ENCODE measurements around the gene GRK4. TPM values are rescaled to one million over a fixed set of nuclear protein-coding genes. Genes with fewer than 3 reads are reported as not detected.

GRK4 gene
- total RNA-seq, 1 donor from 2014 or later = 1.3 TPM

DNA sequence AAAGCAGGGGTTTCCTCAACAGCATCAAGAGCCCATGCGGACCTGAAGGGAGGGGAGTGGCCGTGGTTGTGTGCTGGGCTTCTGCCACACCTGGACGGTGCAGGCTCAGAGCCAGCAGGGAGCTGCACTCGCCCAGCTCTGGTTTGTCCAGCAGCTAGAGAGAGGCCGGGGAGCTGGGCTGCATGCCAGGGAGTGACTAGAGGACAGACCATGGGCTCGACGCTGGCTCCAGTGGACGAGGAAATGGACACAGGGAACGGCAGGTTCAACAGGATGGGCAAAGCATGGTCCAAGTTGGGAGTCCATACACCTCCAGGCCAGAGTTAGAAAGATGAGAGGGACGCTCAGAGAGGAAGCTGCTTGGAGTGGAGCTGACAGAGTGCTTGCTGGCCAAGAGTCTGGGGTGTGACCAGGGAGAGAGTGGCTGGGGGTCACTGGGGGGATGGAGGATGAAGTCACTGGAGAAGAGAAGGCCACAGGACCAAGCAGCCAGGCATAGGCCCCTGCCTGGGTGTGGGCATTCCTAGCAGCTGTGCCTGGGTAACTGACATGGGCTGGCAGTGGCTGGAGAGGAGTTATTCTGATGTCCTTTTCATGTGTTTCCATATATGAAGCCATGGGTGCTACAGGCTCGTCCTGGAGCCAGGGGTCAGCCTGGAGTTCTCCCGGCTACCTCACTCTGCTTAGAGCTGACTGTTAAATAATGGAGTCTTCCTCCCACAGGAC lies 68.1 kb downstream of the GRK4 start:
- TF ChIP-seq, protein P1, sequence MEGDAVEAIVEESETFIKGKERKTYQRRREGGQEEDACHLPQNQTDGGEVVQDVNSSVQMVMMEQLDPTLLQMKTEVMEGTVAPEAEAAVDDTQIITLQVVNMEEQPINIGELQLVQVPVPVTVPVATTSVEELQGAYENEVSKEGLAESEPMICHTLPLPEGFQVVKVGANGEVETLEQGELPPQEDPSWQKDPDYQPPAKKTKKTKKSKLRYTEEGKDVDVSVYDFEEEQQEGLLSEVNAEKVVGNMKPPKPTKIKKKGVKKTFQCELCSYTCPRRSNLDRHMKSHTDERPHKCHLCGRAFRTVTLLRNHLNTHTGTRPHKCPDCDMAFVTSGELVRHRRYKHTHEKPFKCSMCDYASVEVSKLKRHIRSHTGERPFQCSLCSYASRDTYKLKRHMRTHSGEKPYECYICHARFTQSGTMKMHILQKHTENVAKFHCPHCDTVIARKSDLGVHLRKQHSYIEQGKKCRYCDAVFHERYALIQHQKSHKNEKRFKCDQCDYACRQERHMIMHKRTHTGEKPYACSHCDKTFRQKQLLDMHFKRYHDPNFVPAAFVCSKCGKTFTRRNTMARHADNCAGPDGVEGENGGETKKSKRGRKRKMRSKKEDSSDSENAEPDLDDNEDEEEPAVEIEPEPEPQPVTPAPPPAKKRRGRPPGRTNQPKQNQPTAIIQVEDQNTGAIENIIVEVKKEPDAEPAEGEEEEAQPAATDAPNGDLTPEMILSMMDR (IDR thresholded peaks at IDR 0.05) = no peak
- TF ChIP-seq EZH2 (IDR thresholded peaks at IDR 0.05) (no peak), EZH2phosphoT487 (IDR thresholded peaks at IDR 0.05) (no peak)
- H3F3A ChIP-seq (ENCODE audit: low read depth) = no peaks in the 10 kb centered on the region
- DNase-seq (ENCODE audit: low spot score) = no peak
- H3K4me1 Mint-ChIP-seq = peaks cover 8% of the 10 kb centered on the region
- no peaks in the 10 kb centered on the region for H3K36me3 Mint-ChIP-seq
- no peaks in the 10 kb centered on the region for H3K9me3 ChIP-seq (ENCODE audit: low read depth)
- no peaks in the 10 kb centered on the region for H3K79me2 ChIP-seq (ENCODE audit: low read depth)
- no peak overlapping the region for H3K9ac ChIP-seq
- H3K4me2 ChIP-seq = no peak overlapping the region
- no peaks in the 10 kb centered on the region for H3K27me3 ChIP-seq
- no peaks in the 10 kb centered on the region for H3K9me3 Mint-ChIP-seq
- no peak overlapping the region for H3K4me3 ChIP-seq
- H3K4me1 ChIP-seq = peaks cover 5% of the 10 kb centered on the region
- no peaks in the 10 kb centered on the region for H4K20me1 ChIP-seq (ENCODE audit: low read depth)
- no peak overlapping the region for H2AFZ ChIP-seq (replicated peaks)
- no peaks in the 10 kb centered on the region for H3K36me3 ChIP-seq
- peaks cover 2% of the 10 kb centered on the region for H3K27me3 Mint-ChIP-seq (ENCODE audit: insufficient read depth, low read depth)
- H3K27ac ChIP-seq = no peak overlapping the region
- no peak overlapping the region for H3K27ac Mint-ChIP-seq
- no peak overlapping the region for H3K4me3 Mint-ChIP-seq

DNA sequence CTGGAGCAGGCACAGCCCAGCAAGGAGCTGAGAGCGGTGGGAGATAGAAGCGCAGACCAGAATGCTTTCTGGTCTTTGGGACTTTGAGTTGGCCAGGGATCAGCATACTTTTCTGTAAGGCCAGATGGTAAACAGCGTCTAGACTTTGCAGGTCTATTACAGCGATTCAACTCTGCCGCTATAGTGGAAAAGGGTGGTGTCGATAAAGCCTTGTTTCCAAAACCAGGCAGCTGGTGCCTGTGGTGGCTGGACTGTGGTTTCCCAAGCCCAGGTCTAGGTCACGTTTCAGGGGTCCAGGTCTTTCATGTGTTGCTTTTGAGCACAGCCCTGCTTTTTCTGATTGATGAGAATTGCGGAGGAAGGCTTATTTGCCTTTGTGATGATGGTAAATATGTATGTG lies 70.9 kb downstream of the GRK4 start:
- no peaks in the 10 kb centered on the region for H3K9me3 Mint-ChIP-seq
- H3K9me3 ChIP-seq (ENCODE audit: low read depth) = no peaks in the 10 kb centered on the region
- no peaks in the 10 kb centered on the region for H3K79me2 ChIP-seq (ENCODE audit: low read depth)
- no peak overlapping the region for H3K9ac ChIP-seq
- H3K4me1 ChIP-seq = peaks cover 5% of the 10 kb centered on the region
- H3K4me3 ChIP-seq = no peak overlapping the region
- no peaks in the 10 kb centered on the region for H3K27me3 ChIP-seq
- peaks cover 5% of the 10 kb centered on the region for H3K27me3 Mint-ChIP-seq (ENCODE audit: insufficient read depth, low read depth)
- TF ChIP-seq, protein P1 (IDR thresholded peaks at IDR 0.05) = no peak
- H3F3A ChIP-seq (ENCODE audit: low read depth) = no peaks in the 10 kb centered on the region
- H3K36me3 ChIP-seq = no peaks in the 10 kb centered on the region
- no peak for DNase-seq (ENCODE audit: low spot score)
- H4K20me1 ChIP-seq (ENCODE audit: low read depth) = no peaks in the 10 kb centered on the region
- H3K36me3 Mint-ChIP-seq = no peaks in the 10 kb centered on the region
- H3K27ac ChIP-seq = no peak overlapping the region
- peaks cover 8% of the 10 kb centered on the region for H3K4me1 Mint-ChIP-seq
- H2AFZ ChIP-seq (replicated peaks) = no peak overlapping the region
- H3K27ac Mint-ChIP-seq = no peak overlapping the region
- H3K4me3 Mint-ChIP-seq = no peak overlapping the region
- no peak overlapping the region for H3K4me2 ChIP-seq

DNA sequence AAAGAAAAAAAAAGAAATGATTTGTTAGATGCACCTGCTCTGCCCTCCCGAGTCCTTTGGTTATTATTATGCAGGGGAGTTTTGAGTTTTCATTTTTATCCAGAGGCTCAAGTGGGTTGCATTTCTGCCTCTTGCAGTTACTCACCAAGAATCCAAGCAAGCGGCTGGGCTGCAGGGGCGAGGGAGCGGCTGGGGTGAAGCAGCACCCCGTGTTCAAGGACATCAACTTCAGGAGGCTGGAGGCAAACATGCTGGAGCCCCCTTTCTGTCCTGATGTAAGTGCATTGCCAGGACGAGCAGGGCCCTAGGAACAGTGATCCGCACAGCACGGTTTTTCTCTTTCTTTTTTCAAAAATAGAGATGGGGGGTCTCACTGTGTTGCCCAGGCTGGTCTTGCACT lies 71.9 kb downstream of the GRK4 start:
- H3K4me3 Mint-ChIP-seq = no peak overlapping the region
- no peaks in the 10 kb centered on the region for H3K79me2 ChIP-seq (ENCODE audit: low read depth)
- no peak overlapping the region for H3K9ac ChIP-seq
- H3K4me3 ChIP-seq = no peak overlapping the region
- no peaks in the 10 kb centered on the region for H3K9me3 Mint-ChIP-seq
- H2AFZ ChIP-seq (replicated peaks) = no peak overlapping the region
- TF ChIP-seq, protein P1 (IDR thresholded peaks at IDR 0.05) = no peak
- no peak for TF ChIP-seq EZH2phosphoT487 (IDR thresholded peaks at IDR 0.05)
- TF ChIP-seq EZH2 (IDR thresholded peaks at IDR 0.05) = no peak
- no peaks in the 10 kb centered on the region for H4K20me1 ChIP-seq (ENCODE audit: low read depth)
- no peaks in the 10 kb centered on the region for H3K36me3 ChIP-seq
- no peak for DNase-seq (ENCODE audit: low spot score)
- H3K27ac ChIP-seq = no peak overlapping the region
- peaks cover 8% of the 10 kb centered on the region for H3K4me1 Mint-ChIP-seq
- H3K27ac Mint-ChIP-seq = no peak overlapping the region
- no peaks in the 10 kb centered on the region for H3F3A ChIP-seq (ENCODE audit: low read depth)
- H3K4me1 ChIP-seq = peaks cover 5% of the 10 kb centered on the region
- H3K27me3 ChIP-seq = no peaks in the 10 kb centered on the region
- no peak overlapping the region for H3K4me2 ChIP-seq
- peaks cover 5% of the 10 kb centered on the region for H3K27me3 Mint-ChIP-seq (ENCODE audit: insufficient read depth, low read depth)
- H3K36me3 Mint-ChIP-seq = no peaks in the 10 kb centered on the region
- no peaks in the 10 kb centered on the region for H3K9me3 ChIP-seq (ENCODE audit: low read depth)
